GM12878 (cell line): Measurements from ENCODE around the gene STAG1. TPM values are rescaled to one million over a fixed set of nuclear protein-coding genes. Genes with fewer than 3 reads are reported as not detected.

Experiments used
- ATAC-seq: fragments of 200-7000 bp; cut with Tn5 transposase; 3 replicates; pipeline ENCODE4 v1.9.1; 2020; ENCODE audit warnings: mild to moderate bottlenecking, moderate library complexity
- BruUV-seq: library from RNA; stranded (reverse); fragments of 400-500 nt; replicated peaks from 2 replicates; lab custom pipeline; 2021; lab: Mats Ljungman, UMichigan
- CTCF ChIA-PET: fragments of 300-600 bp; sonication (Branson Sonifier 250); formaldehyde crosslinking; extraction: SDS; loops from one replicate; lab custom pipeline; 2021; ENCODE audit warnings: inconsistent platforms; lab: Yijun Ruan, JAX
- POLR2A ChIA-PET: fragments of 350-600 bp; formaldehyde crosslinking; extraction: SDS; loops from one replicate; lab custom pipeline; 2021; ENCODE audit warnings: inconsistent platforms; lab: Charles Lee
- RAD21 ChIA-PET: fragments of 300-600 bp; sonication (Branson Sonifier 250); formaldehyde crosslinking; loops from one replicate; lab custom pipeline; 2023; ENCODE audit warnings: antibody characterized with exemption; ENCODE audit not compliant: unreplicated experiment; lab: Charles Lee
- SMC1A ChIA-PET: fragments of 300-600 bp; sonication (Branson Sonifier 250); formaldehyde crosslinking; loops from one replicate; lab custom pipeline; 2023; ENCODE audit not compliant: unreplicated experiment, uncharacterized antibody; lab: Charles Lee
- DNase-seq: peaks from one replicate; pipeline ENCODE4 v3.0.0-alpha.2; 2011; ENCODE audit warnings: low read depth, low spot score
- FAIRE-seq: peaks from 3 replicates; lab custom pipeline; 2011; peaks lifted over from hg19 to GRCh38; lab: Jason Lieb, UNC
- H2AFZ ChIP-seq: 2 replicates; pipeline ENCODE4 v1.6.0; 2011; ENCODE audit warnings: low read depth, low read length, control low read depth; ENCODE audit not compliant: control insufficient read depth
- H3K27ac ChIP-seq: 2 replicates; pipeline ENCODE4 v1.5.1; 2011; ENCODE audit warnings: control low read depth; ENCODE audit not compliant: control insufficient read depth, insufficient read depth
- H3K27me3 ChIP-seq, 2 experiments: replicated peaks in 1 of 2; 2 replicates each; pipeline versions ENCODE4 v1.6.0 to v1.6.1; 2011; ENCODE audit warnings: low read length in 1 of 2; ENCODE audit not compliant: control insufficient read depth in 2 of 2, insufficient read depth in 2 of 2
- H3K36me3 ChIP-seq, 2 experiments: 2 replicates each; pipeline ENCODE4 v1.5.1; 2011; ENCODE audit warnings: low read length in 1 of 2; ENCODE audit not compliant: control insufficient read depth in 2 of 2, insufficient read depth in 2 of 2
- H3K4me1 ChIP-seq: 2 replicates; pipeline ENCODE4 v1.6.1; 2011; ENCODE audit warnings: mild to moderate bottlenecking, low read length, moderate library complexity, mixed read lengths; ENCODE audit not compliant: control insufficient read depth, insufficient read depth
- H3K4me2 ChIP-seq: 2 replicates; pipeline ENCODE4 v1.6.0; 2011; ENCODE audit warnings: control low read depth; ENCODE audit not compliant: control insufficient read depth, insufficient read depth
- H3K4me3 ChIP-seq: fragments of 200-600 bp; sonication (generic); 2 replicates; pipeline ENCODE4 v1.5.1; 2016
- H3K79me2 ChIP-seq: 2 replicates; pipeline ENCODE4 v1.6.0; 2011; ENCODE audit warnings: low read length; ENCODE audit not compliant: control insufficient read depth, insufficient read depth
- H3K9ac ChIP-seq: 2 replicates; pipeline ENCODE4 v1.8.0; 2011; ENCODE audit warnings: low read length, control low read depth, mixed read lengths; ENCODE audit not compliant: control insufficient read depth, insufficient read depth
- H3K9me3 ChIP-seq: replicated peaks from 3 replicates; pipeline ENCODE4 v1.5.1; 2011; ENCODE audit warnings: mild to moderate bottlenecking, low read length; ENCODE audit not compliant: control insufficient read depth, insufficient read depth
- H4K20me1 ChIP-seq: 2 replicates; pipeline ENCODE4 v1.6.0; 2011; ENCODE audit not compliant: control insufficient read depth, insufficient read depth
- BHLHE40 ChIP-seq, 2 experiments: fragments of 450-650 bp in 1 of 2; IDR thresholded peaks; 2 replicates each; pipeline ENCODE4 v1.6.1; 2011 to 2017; ENCODE audit warnings: low read depth in 2 of 2, borderline replicate concordance in 1 of 2, improper control_type of control experiment in 1 of 2, low read length in 1 of 2, mild to moderate bottlenecking in 1 of 2
- MTA2 ChIP-seq: fragments of 450-650 bp; IDR thresholded peaks from 2 replicates; pipeline ENCODE4 v1.6.1; 2016; ENCODE audit warnings: low read depth, mild to moderate bottlenecking, moderate library complexity
- POLR2AphosphoS2 ChIP-seq: IDR thresholded peaks from 2 replicates; pipeline ENCODE4 v1.6.1; 2011; ENCODE audit warnings: low read depth, mild to moderate bottlenecking, low read length, improper control_type of control experiment, moderate library complexity
- POLR2AphosphoS5 ChIP-seq: IDR thresholded peaks from 2 replicates; pipeline ENCODE4 v1.6.1; 2011; ENCODE audit warnings: mild to moderate bottlenecking, low read length, inconsistent platforms
- SMAD1 ChIP-seq: fragments of 450-650 bp; IDR thresholded peaks from 2 replicates; pipeline ENCODE4 v1.6.1; 2018; ENCODE audit warnings: mild to moderate bottlenecking, low read depth; ENCODE audit not compliant: partially characterized antibody
- WGBS: methylation state at CpG from one replicate; pipeline ENCODE4 v1.1.6; 2016; ENCODE audit warnings: low lambda C conversion rate; ENCODE audit not compliant: insufficient replicate concordance, insufficient coverage; ENCODE audit errors: missing lambda C conversion rate; 5-methylcytosine and 5-hydroxymethylcytosine counted together
- in situ Hi-C: fragments of 300-500 bp; cut with MboI; formaldehyde crosslinking; loops from 9 replicates; pipeline ENCODE4 v1.14.3; 2018; ENCODE audit warnings: mixed read lengths
- intact Hi-C: fragments of 100-400 bp; cut with micrococcal nuclease; formaldehyde crosslinking; loops from one replicate; pipeline ENCODE4 v1.14.2; 2022; ENCODE audit not compliant: unreplicated experiment
- polyA plus RNA-seq, 11 experiments: library from polyadenylated mRNA; depleted of rRNA in 4 of 11; unstranded in 6 of 11; stranded (reverse) in 5 of 11; fragments of >200 nt; fragmentation: Nextera tagmentation in 4 of 11; fragmentation: Illumina TruSeq in 1 of 11; extraction: Ambion mirVana in 4 of 11; extraction: Trizol in 1 of 11; gene quantifications; 1 replicate in 1 of 11; 2 replicates in 10 of 11; pipeline versions ENCODE4 v1.2.1 to v1.2.3, GENCODE V29; 2011 to 2016; ENCODE audit warnings: inconsistent platforms in 2 of 11, missing spikeins in 2 of 11, low read depth in 1 of 11
- total RNA-seq, 4 experiments: library from RNA; depleted of rRNA in 3 of 4; stranded (reverse); fragments of >200 nt in 3 of 4; fragmentation: Illumina TruSeq in 1 of 4; extraction: Trizol in 1 of 4; gene quantifications; 2 replicates each; pipeline versions ENCODE4 v1.2.1 to v1.2.3, GENCODE V29; 2013 to 2021
- TF ChIP-seq, protein P1 (sequence below): fragments of 450-650 bp; IDR thresholded peaks from 2 replicates; pipeline ENCODE4 v1.6.1; 2017; ENCODE audit warnings: antibody characterized with exemption, mild to moderate bottlenecking, moderate library complexity
- TF ChIP-seq, protein P2 (sequence below): fragments of 450-650 bp; IDR thresholded peaks from 2 replicates; pipeline ENCODE4 v1.6.1; 2018; ENCODE audit warnings: mild to moderate bottlenecking, low read depth, moderate library complexity; ENCODE audit not compliant: partially characterized antibody

Gene STAG1
- total and polyA plus RNA-seq, 10 of the 15 experiments (the other 5 are each of a cell fraction or from before 2014, with no cell fraction given), result 4.4 to 30.1 (median 20.2) TPM

DNA sequence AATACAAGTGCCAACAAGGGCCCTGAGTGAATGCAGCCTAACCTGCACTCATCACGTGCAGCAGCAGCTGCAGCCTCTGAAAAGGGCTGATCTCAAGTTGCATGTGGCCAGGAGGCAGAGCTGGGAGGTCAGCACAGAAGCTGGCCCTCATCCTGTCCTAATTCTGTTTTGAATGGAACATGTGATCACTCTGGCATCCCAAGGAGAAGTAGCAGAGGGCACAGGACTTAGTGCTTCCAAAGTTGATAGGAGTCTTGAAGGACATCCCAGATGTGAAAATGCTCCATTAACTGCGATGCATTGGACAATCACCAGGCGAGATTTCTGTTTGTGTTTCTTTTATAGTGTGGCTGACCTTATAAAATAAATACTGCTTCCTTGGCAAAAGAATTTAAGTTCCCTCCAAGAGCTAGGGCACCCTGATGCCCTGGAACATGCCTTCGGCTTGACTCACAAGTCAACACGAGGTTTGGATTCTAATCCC lies 31.6 kb upstream of the STAG1 start:
- H3K9me3 ChIP-seq, result no peaks in the 10 kb centered on the region
- POLR2A ChIA-PET, result no interaction called here
- WGBS, result 58% methylated on average over 5 of the region's 5 CpGs
- H3K27ac ChIP-seq, result no peak overlapping the region
- no peaks in the 10 kb centered on the region for H3K79me2 ChIP-seq
- CTCF ChIA-PET, result interaction anchor here (1.2 to 1.5 kb wide), 2 partner anchors 10 to 18 kb away, joined by 4 read pairs; no protein-coding TSS in a partner anchor
- no peak overlapping the region for H2AFZ ChIP-seq
- SMC1A ChIA-PET, result no interaction called here
- no peaks in the 10 kb centered on the region for H3K27me3 ChIP-seq
- ATAC-seq (no peak), FAIRE-seq (no peak)
- no peak overlapping the region for H3K9ac ChIP-seq
- no peaks in the 10 kb centered on the region; the same call in 1 of the 2 replicates for H3K4me1 ChIP-seq
- no peak overlapping the region for H3K4me2 ChIP-seq
- no TSS peak for BruUV-seq
- no peaks in the 10 kb centered on the region for H3K36me3 ChIP-seq
- TF ChIP-seq POLR2AphosphoS2, result no peak
- 0 out of 4 replicates have a peak, but pooled peaks of 1 of the 2 experiments have one; percentile 9 for TF ChIP-seq BHLHE40 (IDR thresholded peaks at IDR 0.05; ENCODE audit: borderline replicate concordance in 1 of 2, low read depth in 2 of 2, low read length in 1 of 2)
- TF ChIP-seq, all 136 proteins: peak for 1
- RAD21 ChIA-PET, result no interaction called here
- intact Hi-C loops (no loop called here), in situ Hi-C loops (no loop called here)
- no peak for DNase-seq
- H4K20me1 ChIP-seq, result no peaks in the 10 kb centered on the region
- no peak overlapping the region for H3K4me3 ChIP-seq

DNA sequence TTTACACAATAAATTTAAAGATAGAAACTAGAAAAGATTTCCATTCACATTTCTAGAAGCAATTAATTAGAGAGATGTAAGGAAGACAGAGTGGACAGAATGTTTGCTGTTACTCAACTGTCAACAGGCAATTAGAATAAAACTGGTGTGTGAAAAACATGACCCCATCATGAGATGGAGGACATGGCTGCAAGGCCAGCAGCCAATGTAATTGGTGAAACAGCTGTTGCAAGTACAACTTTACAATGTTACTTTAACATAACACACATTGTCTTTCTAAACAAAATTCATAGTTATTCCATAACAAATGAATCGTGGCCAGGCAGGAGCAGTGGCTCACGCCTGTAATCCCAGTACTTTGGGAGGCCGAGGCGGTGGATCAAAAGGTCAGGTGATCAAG lies 28.6 kb upstream of the STAG1 start:
- H3K9ac ChIP-seq, result no peak overlapping the region
- H3K36me3 ChIP-seq, result no peaks in the 10 kb centered on the region
- no peak overlapping the region for H3K4me2 ChIP-seq
- ChIA-PET RAD21 (no interaction called here), SMC1A (interaction anchor here (0.6 to 1.6 kb wide), 4 partner anchors 23 to 1256 kb away, joined by 3 to 4 read pairs (median 4); partner anchors contain the start of gene STAG1), CTCF (interaction anchor here (2.3 kb wide), 1 partner anchor 389 kb away, joined by 6 read pairs; no protein-coding TSS in a partner anchor)
- H4K20me1 ChIP-seq, result no peaks in the 10 kb centered on the region
- H3K27me3 ChIP-seq, result no peaks in the 10 kb centered on the region
- H3K4me1 ChIP-seq, result no peaks in the 10 kb centered on the region
- no peak for TF ChIP-seq POLR2AphosphoS5
- no peak for TF ChIP-seq MTA2
- TF ChIP-seq, protein P1, sequence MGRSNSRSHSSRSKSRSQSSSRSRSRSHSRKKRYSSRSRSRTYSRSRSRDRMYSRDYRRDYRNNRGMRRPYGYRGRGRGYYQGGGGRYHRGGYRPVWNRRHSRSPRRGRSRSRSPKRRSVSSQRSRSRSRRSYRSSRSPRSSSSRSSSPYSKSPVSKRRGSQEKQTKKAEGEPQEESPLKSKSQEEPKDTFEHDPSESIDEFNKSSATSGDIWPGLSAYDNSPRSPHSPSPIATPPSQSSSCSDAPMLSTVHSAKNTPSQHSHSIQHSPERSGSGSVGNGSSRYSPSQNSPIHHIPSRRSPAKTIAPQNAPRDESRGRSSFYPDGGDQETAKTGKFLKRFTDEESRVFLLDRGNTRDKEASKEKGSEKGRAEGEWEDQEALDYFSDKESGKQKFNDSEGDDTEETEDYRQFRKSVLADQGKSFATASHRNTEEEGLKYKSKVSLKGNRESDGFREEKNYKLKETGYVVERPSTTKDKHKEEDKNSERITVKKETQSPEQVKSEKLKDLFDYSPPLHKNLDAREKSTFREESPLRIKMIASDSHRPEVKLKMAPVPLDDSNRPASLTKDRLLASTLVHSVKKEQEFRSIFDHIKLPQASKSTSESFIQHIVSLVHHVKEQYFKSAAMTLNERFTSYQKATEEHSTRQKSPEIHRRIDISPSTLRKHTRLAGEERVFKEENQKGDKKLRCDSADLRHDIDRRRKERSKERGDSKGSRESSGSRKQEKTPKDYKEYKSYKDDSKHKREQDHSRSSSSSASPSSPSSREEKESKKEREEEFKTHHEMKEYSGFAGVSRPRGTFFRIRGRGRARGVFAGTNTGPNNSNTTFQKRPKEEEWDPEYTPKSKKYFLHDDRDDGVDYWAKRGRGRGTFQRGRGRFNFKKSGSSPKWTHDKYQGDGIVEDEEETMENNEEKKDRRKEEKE, result no peak
- TF ChIP-seq, protein P2, sequence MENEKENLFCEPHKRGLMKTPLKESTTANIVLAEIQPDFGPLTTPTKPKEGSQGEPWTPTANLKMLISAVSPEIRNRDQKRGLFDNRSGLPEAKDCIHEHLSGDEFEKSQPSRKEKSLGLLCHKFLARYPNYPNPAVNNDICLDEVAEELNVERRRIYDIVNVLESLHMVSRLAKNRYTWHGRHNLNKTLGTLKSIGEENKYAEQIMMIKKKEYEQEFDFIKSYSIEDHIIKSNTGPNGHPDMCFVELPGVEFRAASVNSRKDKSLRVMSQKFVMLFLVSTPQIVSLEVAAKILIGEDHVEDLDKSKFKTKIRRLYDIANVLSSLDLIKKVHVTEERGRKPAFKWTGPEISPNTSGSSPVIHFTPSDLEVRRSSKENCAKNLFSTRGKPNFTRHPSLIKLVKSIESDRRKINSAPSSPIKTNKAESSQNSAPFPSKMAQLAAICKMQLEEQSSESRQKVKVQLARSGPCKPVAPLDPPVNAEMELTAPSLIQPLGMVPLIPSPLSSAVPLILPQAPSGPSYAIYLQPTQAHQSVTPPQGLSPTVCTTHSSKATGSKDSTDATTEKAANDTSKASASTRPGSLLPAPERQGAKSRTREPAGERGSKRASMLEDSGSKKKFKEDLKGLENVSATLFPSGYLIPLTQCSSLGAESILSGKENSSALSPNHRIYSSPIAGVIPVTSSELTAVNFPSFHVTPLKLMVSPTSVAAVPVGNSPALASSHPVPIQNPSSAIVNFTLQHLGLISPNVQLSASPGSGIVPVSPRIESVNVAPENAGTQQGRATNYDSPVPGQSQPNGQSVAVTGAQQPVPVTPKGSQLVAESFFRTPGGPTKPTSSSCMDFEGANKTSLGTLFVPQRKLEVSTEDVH, result no peak
- no peak for TF ChIP-seq SMAD1
- TF ChIP-seq, all 136 proteins: peak for 0
- no TSS peak for BruUV-seq
- FAIRE-seq (no peak), ATAC-seq (no peak), DNase-seq (no peak)
- in situ Hi-C loops, result no loop called here
- POLR2A ChIA-PET, result no interaction called here
- Histone ChIP-seq H3K9me3 (no peaks in the 10 kb centered on the region), H3K27ac (no peak overlapping the region), H2AFZ (no peak overlapping the region), H3K4me3 (no peak overlapping the region), H3K79me2 (no peaks in the 10 kb centered on the region)
- intact Hi-C loops, result no loop called here
- 87% methylated on average over 4 of the region's 4 CpGs for WGBS
